Loucy (cell line): ENCODE data around the gene IRF6.
A peak's percentile ranks its signal among the peaks of the same experiment; 100 is the strongest.

ENCODE experiments used
- EZH2phosphoT487 ChIP-seq: fragments of 200-600 bp; IDR thresholded peaks from 2 replicates; pipeline ENCODE4 v1.6.1; 2018; ENCODE audit warnings: antibody characterized with exemption, mild to moderate bottlenecking, moderate library complexity, borderline replicate concordance
- TF ChIP-seq, protein P1 (sequence below): fragments of 200-600 bp; sonication (generic); conservative IDR thresholded peaks from 2 replicates; pipeline ENCODE4 v1.5.1; 2014; ENCODE audit warnings: mild to moderate bottlenecking, antibody characterized with exemption, low read length

GRCh38 chr1:209823143-209824041 is 17.4 kb upstream of the IRF6 start:
- TF ChIP-seq, protein P1, sequence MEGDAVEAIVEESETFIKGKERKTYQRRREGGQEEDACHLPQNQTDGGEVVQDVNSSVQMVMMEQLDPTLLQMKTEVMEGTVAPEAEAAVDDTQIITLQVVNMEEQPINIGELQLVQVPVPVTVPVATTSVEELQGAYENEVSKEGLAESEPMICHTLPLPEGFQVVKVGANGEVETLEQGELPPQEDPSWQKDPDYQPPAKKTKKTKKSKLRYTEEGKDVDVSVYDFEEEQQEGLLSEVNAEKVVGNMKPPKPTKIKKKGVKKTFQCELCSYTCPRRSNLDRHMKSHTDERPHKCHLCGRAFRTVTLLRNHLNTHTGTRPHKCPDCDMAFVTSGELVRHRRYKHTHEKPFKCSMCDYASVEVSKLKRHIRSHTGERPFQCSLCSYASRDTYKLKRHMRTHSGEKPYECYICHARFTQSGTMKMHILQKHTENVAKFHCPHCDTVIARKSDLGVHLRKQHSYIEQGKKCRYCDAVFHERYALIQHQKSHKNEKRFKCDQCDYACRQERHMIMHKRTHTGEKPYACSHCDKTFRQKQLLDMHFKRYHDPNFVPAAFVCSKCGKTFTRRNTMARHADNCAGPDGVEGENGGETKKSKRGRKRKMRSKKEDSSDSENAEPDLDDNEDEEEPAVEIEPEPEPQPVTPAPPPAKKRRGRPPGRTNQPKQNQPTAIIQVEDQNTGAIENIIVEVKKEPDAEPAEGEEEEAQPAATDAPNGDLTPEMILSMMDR: peak; percentile 85
- no peak for TF ChIP-seq EZH2phosphoT487
